ENCODE data around the gene PGM2L1.

PGM2L1 gene

GRCh38 chr11:74316772-74317505 is 81.3 kb downstream of the PGM2L1 start:
- H3K36me3 ChIP-seq (ENCODE audit: insufficient read depth, low read length) = no peaks in the 10 kb centered on the region
- no peaks in the 10 kb centered on the region for H3K4me1 ChIP-seq (ENCODE audit: insufficient read depth, low read length)
- H3K9me3 ChIP-seq (ENCODE audit: control insufficient read depth, insufficient read depth, low read length) = no peaks in the 10 kb centered on the region
- no peak overlapping the region for H3K9ac ChIP-seq (ENCODE audit: low read depth, low read length)

GRCh38 chr11:74312326-74312725 is 85.9 kb downstream of the PGM2L1 start:
- Histone ChIP-seq H3K4me1 (ENCODE audit: insufficient read depth, low read length) (no peaks in the 10 kb centered on the region), H3K9ac (ENCODE audit: low read depth, low read length) (no peak overlapping the region), H3K36me3 (ENCODE audit: insufficient read depth, low read length) (no peaks in the 10 kb centered on the region), H3K9me3 (ENCODE audit: control insufficient read depth, insufficient read depth, low read length) (no peaks in the 10 kb centered on the region)

GRCh38 chr11:74311352-74311926 is 86.8 kb downstream of the PGM2L1 start, which contains the start of gene P4HA3:
Gene P4HA3, minus strand, starts transcription at chr11:74311640. Its CDS starts 29 bp downstream, at chr11:74311611.
- no peaks in the 10 kb centered on the region for H3K9me3 ChIP-seq (ENCODE audit: control insufficient read depth, insufficient read depth, low read length)
- H3K9ac ChIP-seq (ENCODE audit: low read depth, low read length) = peak within 1 kb of the TSS; percentile 56; the same call in 1 of the 2 replicates
- H3K4me1 ChIP-seq (ENCODE audit: insufficient read depth, low read length) = no peaks in the 10 kb centered on the region
- no peaks in the 10 kb centered on the region for H3K36me3 ChIP-seq (ENCODE audit: insufficient read depth, low read length)

GRCh38 chr11:74310857-74311256 is 87.4 kb downstream of the PGM2L1 start:
- H3K9ac ChIP-seq (ENCODE audit: low read depth, low read length) = peak overlapping the region; percentile 56; the same call in 1 of the 2 replicates

GRCh38 chr11:74307434-74307833 is 90.8 kb downstream of the PGM2L1 start:
- no peak overlapping the region for H3K9ac ChIP-seq (ENCODE audit: low read depth, low read length)
- no peaks in the 10 kb centered on the region for H3K4me1 ChIP-seq (ENCODE audit: insufficient read depth, low read length)
- H3K9me3 ChIP-seq (ENCODE audit: control insufficient read depth, insufficient read depth, low read length) = no peaks in the 10 kb centered on the region
- no peaks in the 10 kb centered on the region for H3K36me3 ChIP-seq (ENCODE audit: insufficient read depth, low read length)

More at GRCh38 chr11:74310857-74311256, 87.4 kb downstream of the PGM2L1 start:
- no peaks in the 10 kb centered on the region for H3K36me3 ChIP-seq (ENCODE audit: insufficient read depth, low read length)
- H3K4me1 ChIP-seq (ENCODE audit: insufficient read depth, low read length) = no peaks in the 10 kb centered on the region
- no peaks in the 10 kb centered on the region for H3K9me3 ChIP-seq (ENCODE audit: control insufficient read depth, insufficient read depth, low read length)

- no peak overlapping the region for H3K9ac ChIP-seq (ENCODE audit: low read depth, low read length)
- H3K9me3 ChIP-seq (ENCODE audit: control insufficient read depth, insufficient read depth, low read length) = no peaks in the 10 kb centered on the region
- no peaks in the 10 kb centered on the region for H3K4me1 ChIP-seq (ENCODE audit: insufficient read depth, low read length)
- H3K36me3 ChIP-seq (ENCODE audit: insufficient read depth, low read length) = no peaks in the 10 kb centered on the region
These were observed 91.6 kb downstream of the PGM2L1 start for GRCh38 chr11:74306435-74307175.

- Histone ChIP-seq H3K9ac (ENCODE audit: low read depth, low read length) (no peak overlapping the region), H3K36me3 (ENCODE audit: insufficient read depth, low read length) (no peaks in the 10 kb centered on the region), H3K4me1 (ENCODE audit: insufficient read depth, low read length) (no peaks in the 10 kb centered on the region), H3K9me3 (ENCODE audit: control insufficient read depth, insufficient read depth, low read length) (no peaks in the 10 kb centered on the region)
These were observed 99.2 kb downstream of the PGM2L1 start for GRCh38 chr11:74299015-74299414.

GRCh38 chr11:74297484-74297883 is 100.7 kb downstream of the PGM2L1 start:
- Histone ChIP-seq H3K4me1 (ENCODE audit: insufficient read depth, low read length) (no peaks in the 10 kb centered on the region), H3K36me3 (ENCODE audit: insufficient read depth, low read length) (no peaks in the 10 kb centered on the region), H3K9ac (ENCODE audit: low read depth, low read length) (no peak overlapping the region), H3K9me3 (ENCODE audit: control insufficient read depth, insufficient read depth, low read length) (no peaks in the 10 kb centered on the region)

- no peaks in the 10 kb centered on the region for H3K4me1 ChIP-seq (ENCODE audit: insufficient read depth, low read length)
- no peak overlapping the region for H3K9ac ChIP-seq (ENCODE audit: low read depth, low read length)
- no peaks in the 10 kb centered on the region for H3K9me3 ChIP-seq (ENCODE audit: control insufficient read depth, insufficient read depth, low read length)
- no peaks in the 10 kb centered on the region for H3K36me3 ChIP-seq (ENCODE audit: insufficient read depth, low read length)
These were observed 109.3 kb downstream of the PGM2L1 start for GRCh38 chr11:74288911-74289310.

- H3K9me3 ChIP-seq (ENCODE audit: control insufficient read depth, insufficient read depth, low read length) = no peaks in the 10 kb centered on the region
- H3K4me1 ChIP-seq (ENCODE audit: insufficient read depth, low read length) = no peaks in the 10 kb centered on the region
- no peaks in the 10 kb centered on the region for H3K36me3 ChIP-seq (ENCODE audit: insufficient read depth, low read length)
- H3K9ac ChIP-seq (ENCODE audit: low read depth, low read length) = no peak overlapping the region; the same call in 1 of the 2 replicates
These were observed 110.1 kb downstream of the PGM2L1 start for GRCh38 chr11:74288161-74288560.

- H3K4me1 ChIP-seq (ENCODE audit: insufficient read depth, low read length) = no peaks in the 10 kb centered on the region
- no peaks in the 10 kb centered on the region for H3K9me3 ChIP-seq (ENCODE audit: control insufficient read depth, insufficient read depth, low read length)
- no peak overlapping the region for H3K9ac ChIP-seq (ENCODE audit: low read depth, low read length)
- H3K36me3 ChIP-seq (ENCODE audit: insufficient read depth, low read length) = no peaks in the 10 kb centered on the region
These were observed 113.8 kb downstream of the PGM2L1 start for GRCh38 chr11:74284466-74284865.

- H3K9ac ChIP-seq (ENCODE audit: low read depth, low read length) = no peak overlapping the region
- H3K36me3 ChIP-seq (ENCODE audit: insufficient read depth, low read length) = no peaks in the 10 kb centered on the region
- no peaks in the 10 kb centered on the region for H3K9me3 ChIP-seq (ENCODE audit: control insufficient read depth, insufficient read depth, low read length)
- H3K4me1 ChIP-seq (ENCODE audit: insufficient read depth, low read length) = no peaks in the 10 kb centered on the region
These were observed 114.6 kb downstream of the PGM2L1 start for GRCh38 chr11:74283580-74284180.

- Histone ChIP-seq H3K9ac (ENCODE audit: low read depth, low read length) (no peak overlapping the region), H3K4me1 (ENCODE audit: insufficient read depth, low read length) (no peaks in the 10 kb centered on the region), H3K9me3 (ENCODE audit: control insufficient read depth, insufficient read depth, low read length) (no peaks in the 10 kb centered on the region), H3K36me3 (ENCODE audit: insufficient read depth, low read length) (no peaks in the 10 kb centered on the region)
These were observed 115.3 kb downstream of the PGM2L1 start for GRCh38 chr11:74282914-74283371.

GRCh38 chr11:74282421-74282820 is 115.8 kb downstream of the PGM2L1 start:
- Histone ChIP-seq H3K9ac (ENCODE audit: low read depth, low read length) (no peak overlapping the region), H3K9me3 (ENCODE audit: control insufficient read depth, insufficient read depth, low read length) (no peaks in the 10 kb centered on the region), H3K4me1 (ENCODE audit: insufficient read depth, low read length) (no peaks in the 10 kb centered on the region), H3K36me3 (ENCODE audit: insufficient read depth, low read length) (no peaks in the 10 kb centered on the region)
